Measurements from ENCODE around the gene RSU1. TPM values are rescaled to one million over a fixed set of nuclear protein-coding genes. Genes with fewer than 3 reads are reported as not detected.

Gene RSU1
- total RNA-seq, 1 donor from 2014 or later, result 46.9 TPM

GRCh38 chr10:16586358-16587138 is 230.7 kb downstream of the RSU1 start:
- H3K4me3 ChIP-seq (ENCODE audit: low read depth, low read length), result no peak overlapping the region
- TF ChIP-seq CTCF (conservative IDR thresholded peaks at IDR 0.05; ENCODE audit: low read depth, low read length), result no peak
- DNase-seq (ENCODE audit: low read depth), result no peak

- no peak for TF ChIP-seq CTCF (conservative IDR thresholded peaks at IDR 0.05; ENCODE audit: low read depth, low read length)
- DNase-seq (ENCODE audit: low read depth), result no peak
- no peak overlapping the region for H3K4me3 ChIP-seq (ENCODE audit: low read depth, low read length)
Measured at GRCh38 chr10:16585103-16585502, 232.1 kb downstream of the RSU1 start.

DNA sequence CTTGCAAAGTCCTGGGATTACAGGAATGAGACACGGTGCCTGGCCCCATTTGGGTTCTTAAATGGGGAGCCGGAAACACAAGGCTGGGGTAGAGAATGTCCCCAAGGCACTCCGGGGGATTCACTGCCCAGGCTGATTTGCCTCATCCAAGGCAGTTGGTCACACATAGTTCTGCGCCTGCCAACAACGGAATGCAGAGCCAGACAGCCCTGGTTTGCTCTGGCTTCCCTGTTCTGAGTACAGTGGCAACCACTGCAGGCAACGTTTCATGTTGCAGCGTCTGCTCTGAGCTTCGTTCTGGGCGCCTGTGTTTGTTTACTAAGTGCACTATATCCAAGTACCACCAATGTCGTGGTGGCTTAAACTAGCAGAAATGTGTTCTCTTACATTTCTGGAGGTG is 233.8 kb downstream of the RSU1 start:
- TF ChIP-seq CTCF (conservative IDR thresholded peaks at IDR 0.05; ENCODE audit: low read depth, low read length), result no peak
- H3K4me3 ChIP-seq (ENCODE audit: low read depth, low read length), result no peak overlapping the region
- DNase-seq (ENCODE audit: low read depth), result no peak

- no peak for TF ChIP-seq CTCF (conservative IDR thresholded peaks at IDR 0.05; ENCODE audit: low read depth, low read length)
- no peak overlapping the region for H3K4me3 ChIP-seq (ENCODE audit: low read depth, low read length)
- no peak for DNase-seq (ENCODE audit: low read depth)
Measured at GRCh38 chr10:16581202-16581601, 236.0 kb downstream of the RSU1 start.

DNA sequence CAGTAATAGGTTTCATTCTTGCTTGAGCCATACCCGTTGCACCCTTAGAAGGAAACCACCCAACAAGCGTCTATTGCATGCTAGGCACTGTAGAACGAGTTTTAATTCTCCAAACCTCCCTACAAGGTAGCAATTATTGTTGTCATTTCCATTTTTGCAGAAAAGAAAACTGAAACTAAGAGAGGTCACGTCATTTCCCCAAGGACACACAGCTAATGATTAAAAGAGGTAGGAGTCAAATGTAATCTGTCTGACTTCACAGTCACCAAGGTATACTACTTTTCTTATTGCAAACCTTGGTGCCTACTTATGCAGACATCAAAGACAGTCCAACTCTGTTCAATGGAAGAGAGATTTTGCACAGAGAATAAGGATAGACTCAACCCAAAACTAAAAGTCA is 246.5 kb downstream of the RSU1 start:
- DNase-seq (ENCODE audit: low read depth), result no peak
- no peak for TF ChIP-seq CTCF (conservative IDR thresholded peaks at IDR 0.05; ENCODE audit: low read depth, low read length)
- H3K4me3 ChIP-seq (ENCODE audit: low read depth, low read length), result no peak overlapping the region

GRCh38 chr10:16566202-16566805 is 250.9 kb downstream of the RSU1 start:
- no peak overlapping the region for H3K4me3 ChIP-seq (ENCODE audit: low read depth, low read length)
- no peak for TF ChIP-seq CTCF (conservative IDR thresholded peaks at IDR 0.05; ENCODE audit: low read depth, low read length)

GRCh38 chr10:16565604-16566003 is 251.6 kb downstream of the RSU1 start:
- no peak for DNase-seq (ENCODE audit: low read depth)
- TF ChIP-seq CTCF (conservative IDR thresholded peaks at IDR 0.05; ENCODE audit: low read depth, low read length), result no peak
- H3K4me3 ChIP-seq (ENCODE audit: low read depth, low read length), result no peak overlapping the region

More at GRCh38 chr10:16566202-16566805, 250.9 kb downstream of the RSU1 start:
- no peak for DNase-seq (ENCODE audit: low read depth)
